NCI-H82 treated with DMSO at 0.1 percent for 48 hours (cell line): Measurements from ENCODE around the gene MAT2A.
"Not testable (repeated sequence)": the region's sequence is repeated elsewhere in the genome, so short reads cannot be mapped to it uniquely, and the experiment has no call there.

Experiments
- DNase-seq: peaks from one replicate; lab custom pipeline; 2025; ENCODE audit not compliant: unreplicated experiment; lab: John Stamatoyannopoulos, UW

The MAT2A gene

DNA sequence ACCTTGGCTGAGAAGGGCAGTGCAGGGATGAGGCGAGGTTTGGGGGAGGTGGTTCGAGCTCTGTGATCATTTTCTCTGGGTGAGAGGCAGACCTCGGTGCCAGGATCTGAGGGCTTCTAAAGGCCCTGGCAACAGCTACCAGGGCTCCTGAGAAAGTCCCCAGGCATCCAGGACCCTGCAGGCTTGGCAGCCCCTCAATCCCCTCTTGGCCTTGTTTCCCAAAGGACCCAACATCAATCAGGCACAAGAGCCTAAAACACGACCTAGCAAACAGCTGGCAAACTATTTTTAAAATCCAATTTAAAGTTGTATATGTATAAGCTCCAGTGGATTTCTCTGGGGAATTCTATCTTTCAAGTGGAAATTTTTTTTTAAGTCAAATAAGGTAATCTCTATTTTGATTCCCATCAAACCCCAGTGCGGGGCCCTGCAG lies 15.0 kb upstream of the MAT2A start:
- DNase-seq, result peak; percentile 82

DNA sequence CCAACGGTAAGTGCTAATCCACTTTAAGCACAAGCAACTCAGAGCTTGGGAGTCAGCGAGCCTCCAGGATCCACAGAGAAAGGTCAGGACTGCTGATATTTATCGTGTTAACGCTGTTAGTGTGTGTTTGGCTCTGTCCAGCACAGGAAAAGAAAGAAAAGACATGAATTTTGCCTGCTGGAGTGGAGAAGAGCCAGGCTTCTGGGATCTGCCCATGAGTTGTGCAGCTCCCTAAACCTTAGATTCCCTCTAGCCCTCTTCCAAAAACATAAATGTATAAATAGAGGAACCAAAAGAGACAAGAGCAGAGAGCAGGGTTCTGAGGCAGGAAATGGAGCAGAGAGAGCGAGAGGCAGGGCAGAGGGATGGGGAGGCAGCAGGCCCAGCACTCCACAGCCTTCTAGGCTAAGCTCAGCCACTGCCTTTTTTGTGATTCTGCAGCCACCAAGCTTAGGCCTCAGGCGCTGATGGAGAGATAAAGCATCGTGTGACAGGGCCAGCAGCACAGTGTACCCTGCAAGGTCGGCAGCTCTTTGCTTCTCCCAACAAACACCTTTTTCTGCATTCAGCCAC lies 14.5 kb upstream of the MAT2A start:
- peak; percentile 34 for DNase-seq

DNA sequence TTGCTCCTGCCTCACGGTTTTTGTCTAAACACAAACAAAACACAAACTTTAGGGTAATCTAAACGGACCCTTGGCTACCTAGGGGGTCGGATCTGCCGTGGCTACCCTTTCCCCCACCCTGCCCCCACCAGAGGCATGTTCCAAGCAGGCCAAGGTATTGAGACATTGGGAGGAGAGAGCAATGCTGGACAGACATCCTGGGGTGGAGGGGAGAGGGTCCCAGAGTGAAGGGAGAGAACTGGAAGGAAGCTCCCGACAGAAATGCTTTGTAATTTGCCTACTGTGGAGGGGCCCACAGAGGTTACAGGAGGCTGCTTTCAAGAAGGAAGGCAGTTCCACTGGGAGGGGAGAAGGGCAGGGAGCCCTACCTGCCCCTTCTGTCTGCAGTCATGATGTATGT lies 13.9 kb upstream of the MAT2A start:
- no peak for DNase-seq

DNA sequence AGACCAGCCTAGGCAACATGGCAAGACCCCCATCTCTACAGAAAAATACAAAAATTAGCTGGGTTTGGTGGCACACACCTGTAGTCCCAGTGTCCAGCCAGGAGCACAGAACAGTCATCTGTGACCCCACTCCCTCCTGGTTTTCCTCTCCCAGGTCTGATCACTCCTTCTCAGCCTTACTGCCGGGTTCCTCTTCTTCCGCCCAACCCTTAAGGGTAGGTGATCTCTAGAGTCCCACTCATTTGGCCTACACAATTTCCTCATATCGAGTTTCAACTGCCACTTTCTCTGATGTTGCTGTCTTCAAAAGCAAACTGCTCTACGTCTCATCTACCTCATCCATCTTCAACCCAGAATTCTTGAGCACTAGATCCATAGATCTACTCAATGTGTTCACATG lies 13.4 kb upstream of the MAT2A start:
- no peak for DNase-seq

DNA sequence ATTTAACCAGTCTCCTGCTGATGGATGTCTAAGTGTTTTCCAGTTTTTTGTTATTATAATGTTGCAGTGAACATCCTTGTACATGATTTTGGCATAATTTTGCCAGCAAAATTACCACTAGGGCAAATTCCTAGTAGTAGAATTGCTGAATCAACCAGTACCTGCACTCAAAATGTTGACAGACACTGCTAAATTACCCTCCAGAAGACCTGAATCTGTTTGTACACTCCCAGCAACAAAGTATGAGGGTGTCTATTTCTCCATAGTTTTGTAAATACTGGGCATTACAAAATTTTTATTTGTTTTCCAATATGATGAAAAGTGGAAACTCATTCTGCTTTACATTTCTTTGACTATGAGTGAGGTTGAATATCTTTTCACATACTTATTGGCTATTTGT lies 11.2 kb upstream of the MAT2A start:
- no peak for DNase-seq

DNA sequence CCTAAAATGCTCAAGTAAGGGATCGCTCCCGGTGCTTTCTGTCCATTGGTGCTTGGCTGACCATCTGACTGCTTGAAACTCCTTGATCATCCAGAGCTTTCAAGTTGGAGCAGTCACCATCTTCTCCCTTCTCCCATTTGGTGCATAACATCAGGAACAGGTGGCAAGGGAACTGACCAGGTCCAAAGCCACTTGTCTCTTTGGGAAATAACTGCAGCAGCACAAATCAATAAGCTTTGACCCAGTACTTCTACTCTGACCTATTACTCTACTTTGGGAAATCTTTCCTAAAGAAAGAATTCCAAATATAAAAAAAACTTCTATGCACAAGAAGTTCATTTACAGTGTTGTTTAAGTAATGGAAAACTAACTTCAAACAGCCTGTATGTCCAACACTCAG lies 10.6 kb upstream of the MAT2A start:
- DNase-seq, result no peak

DNA sequence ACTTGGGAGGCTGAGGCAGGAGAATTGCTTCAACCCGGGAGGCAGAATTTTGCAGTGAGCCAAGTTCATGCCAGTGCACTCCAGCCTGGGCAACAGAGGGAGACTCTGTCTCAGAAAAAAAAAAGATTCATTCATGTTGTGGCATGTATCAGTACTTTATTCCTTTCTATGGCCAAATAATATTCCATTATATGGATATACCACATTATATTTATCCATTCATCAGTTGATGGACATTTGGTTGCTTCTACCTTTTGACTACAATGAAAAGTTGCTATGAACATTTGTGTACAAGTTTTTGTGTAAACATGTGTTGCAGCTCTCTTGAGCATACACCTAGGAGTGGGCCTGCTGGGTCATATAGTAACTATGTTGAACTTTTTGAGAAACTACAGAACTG lies 9.2 kb upstream of the MAT2A start:
- DNase-seq, result no peak

DNA sequence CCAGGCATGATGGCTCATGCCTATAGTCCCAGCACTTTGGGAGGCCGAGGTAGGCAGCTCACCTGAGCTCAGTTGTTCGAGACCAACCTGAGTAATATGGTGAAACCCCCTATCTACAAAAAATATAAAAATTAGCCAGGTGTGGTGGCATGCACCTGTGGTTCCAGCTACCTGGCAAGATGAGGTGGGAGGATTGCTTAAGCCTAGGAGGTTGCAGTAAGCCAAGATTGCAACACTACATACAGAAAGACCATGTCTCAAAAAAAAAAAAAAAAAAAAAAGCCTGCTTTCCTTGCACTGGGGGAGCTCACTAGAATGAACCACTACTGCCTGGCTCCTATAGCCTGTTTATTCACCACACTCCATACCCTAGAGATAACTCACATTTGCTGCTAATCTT lies 7.4 kb upstream of the MAT2A start:
- DNase-seq, result no peak

DNA sequence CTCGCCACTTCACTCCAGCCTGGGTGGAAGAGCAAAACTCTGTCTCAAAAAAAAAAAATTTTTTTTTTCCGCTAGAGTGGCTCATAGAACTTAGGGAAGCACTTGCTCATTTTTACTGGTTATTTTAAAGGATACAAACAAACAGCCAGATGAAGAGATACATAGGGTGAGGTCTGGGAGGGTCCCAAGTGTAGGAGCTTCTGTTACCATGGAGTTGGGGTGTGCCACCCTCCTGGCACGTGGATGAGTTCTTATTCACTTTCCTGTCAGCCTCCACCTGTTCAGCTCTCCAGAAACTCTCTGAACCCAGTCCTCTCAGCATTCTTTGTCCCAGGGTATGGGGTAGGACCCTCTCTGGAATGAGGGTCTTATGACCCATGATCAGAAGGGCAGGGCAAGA lies 4.9 kb upstream of the MAT2A start:
- DNase-seq, result no peak

DNA sequence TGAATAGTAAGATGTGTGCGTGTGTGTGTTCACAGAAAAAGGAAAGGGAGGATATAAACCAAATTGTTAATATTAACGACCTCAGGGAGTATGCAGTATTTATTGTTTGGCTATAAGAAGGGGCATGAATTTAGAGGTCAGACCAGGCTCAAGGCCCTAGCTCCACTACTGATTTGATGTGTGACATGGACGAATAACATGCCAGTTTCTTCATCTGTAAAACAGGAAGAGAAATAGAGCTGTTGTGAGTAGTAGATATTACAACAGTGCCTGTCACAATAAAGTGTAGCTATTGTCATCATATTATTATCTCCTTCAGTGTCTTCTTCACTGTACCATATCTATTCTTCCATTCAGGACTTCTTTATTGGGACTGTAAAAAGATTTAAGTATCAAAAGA lies 4.1 kb upstream of the MAT2A start:
- DNase-seq, result no peak

DNA sequence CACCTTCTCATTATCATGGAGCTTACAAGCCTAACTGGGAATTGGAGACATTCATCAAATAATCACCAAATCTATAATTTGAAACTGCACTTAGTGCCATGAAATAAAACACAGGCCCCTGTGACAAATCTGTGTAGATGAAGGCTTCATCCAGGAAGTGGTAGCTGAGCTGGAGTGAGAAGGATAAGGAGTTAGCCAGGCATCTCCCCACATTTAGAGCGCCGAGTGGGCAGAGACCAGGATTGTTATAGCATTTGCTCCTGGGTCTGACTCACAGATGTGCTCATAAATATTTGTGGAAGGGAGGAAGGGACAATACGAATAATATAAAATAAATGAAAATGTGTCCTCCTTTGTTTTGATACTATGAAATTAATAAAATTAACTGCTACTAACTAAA lies 2.5 kb upstream of the MAT2A start:
- DNase-seq, result no peak

DNA sequence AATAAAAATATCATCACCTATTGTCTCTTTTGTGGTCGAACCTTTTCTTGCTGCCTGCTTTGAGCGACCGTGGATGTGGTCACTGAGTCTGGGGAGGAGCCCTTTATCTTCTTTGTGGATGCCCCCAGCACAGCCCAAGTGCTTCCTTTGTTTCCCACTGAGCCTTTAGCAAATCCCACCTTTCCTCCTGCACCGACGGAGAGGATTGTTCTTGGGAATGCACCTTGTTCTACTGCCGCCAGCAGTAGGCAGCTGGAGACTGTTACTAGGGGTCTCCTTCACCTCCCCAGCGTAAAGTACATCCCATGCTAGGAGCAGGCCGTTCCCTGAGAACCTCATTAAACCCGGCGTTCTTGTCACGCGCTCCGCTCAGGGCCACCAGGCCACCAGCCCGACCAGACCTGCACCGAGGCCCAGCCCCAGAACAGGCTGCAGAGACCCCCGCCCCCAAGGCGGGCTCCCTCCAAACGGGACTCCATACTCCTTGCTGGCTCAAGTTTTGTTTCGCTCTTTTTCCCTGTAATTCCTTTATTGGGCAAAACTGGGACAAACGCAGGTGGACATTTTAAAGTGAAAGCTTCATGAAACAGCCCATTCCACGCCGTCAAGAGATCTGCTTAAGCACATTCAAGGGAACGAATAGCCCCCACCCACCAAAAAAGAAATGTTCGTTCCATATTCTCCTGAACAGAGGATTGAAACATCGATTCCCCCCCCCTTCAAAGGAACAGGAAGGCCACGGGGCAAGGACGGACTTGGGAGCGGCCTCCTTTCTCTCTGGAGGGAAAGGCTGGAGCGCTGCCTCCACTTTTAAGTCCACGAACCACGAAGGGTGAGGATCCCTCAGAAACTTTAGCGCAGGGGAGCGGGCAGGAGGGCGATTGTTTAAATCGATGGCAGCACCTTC lies 1.1 kb upstream of the MAT2A start:
- peak; percentile 73 for DNase-seq

DNA sequence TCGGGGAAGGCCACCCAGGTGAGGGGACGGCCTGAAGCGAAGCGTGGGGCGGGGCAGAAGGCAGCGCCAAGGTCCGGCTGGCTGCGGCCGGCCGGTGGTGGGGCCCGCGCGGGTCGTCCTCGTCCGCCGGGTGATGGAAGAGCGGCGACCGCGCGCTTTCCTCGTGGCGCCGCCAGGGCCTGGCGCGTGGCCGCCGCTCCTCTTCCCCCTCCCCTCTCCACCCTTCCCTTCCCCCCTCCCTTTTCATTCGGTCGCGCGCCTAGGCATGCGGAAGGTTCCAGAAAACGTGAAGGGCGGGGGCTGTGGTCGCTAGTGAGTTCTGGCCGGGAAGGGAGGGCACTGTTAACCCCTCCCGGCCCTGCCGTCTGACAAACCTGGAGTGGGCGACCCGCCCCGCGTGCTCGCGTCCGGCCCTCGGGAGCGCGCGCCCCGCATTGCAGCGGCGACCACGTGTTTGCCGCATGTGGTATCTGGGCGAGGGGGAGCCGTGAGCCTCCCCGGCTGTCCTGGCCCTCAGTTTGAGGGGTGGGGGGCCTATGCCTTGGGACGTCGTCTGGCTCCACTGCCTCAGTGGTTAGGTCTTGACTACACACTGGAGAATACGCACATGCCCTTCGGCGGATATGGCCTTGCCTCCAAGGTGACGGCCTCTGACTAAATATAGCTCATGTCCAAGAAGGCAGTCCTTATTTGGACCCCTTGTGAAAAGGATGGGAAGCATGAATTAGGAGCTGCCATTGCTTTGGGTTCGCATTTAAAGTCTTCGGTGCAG lies 579 bp downstream of the MAT2A start:
- no peak for DNase-seq

DNA sequence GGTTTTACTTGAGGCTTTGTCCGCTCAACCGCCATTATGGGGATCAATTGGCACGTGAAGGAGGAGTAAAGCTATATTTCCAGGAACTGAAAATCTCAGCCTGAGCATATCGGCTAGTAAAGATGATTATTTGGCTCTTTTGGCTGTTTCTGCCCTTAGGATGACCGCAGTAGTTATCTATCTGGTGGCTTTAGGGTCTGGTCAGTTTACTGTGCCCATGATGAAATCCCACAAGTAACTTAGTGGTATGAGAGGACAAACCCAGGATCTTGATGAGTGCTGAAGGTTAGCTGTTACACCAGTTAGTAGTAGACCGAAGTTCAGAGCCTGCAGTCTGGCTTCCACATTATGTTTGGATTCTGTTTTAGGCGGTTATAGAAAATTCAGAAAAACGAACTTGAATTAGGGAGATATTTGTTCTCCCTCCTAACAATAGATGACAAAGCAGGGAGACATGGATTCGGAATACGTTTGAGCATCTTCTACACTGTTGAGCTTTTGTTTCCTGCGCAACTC lies 1.2 kb downstream of the MAT2A start:
- no peak for DNase-seq

DNA sequence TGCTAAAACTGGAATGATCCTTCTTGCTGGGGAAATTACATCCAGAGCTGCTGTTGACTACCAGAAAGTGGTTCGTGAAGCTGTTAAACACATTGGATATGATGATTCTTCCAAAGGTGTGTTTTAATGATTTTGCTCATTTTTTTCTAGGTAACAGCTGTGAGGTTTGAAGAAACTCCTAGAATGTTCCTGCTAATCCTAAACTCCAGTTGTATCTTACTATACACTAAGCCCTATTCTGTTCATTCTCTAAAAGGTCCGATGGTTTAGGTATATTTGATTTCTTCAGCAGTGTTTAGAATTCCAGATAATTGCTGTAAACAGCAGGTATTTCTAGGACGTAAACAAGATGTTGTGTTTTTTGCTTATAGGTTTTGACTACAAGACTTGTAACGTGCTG lies 2.3 kb downstream of the MAT2A start:
- no peak for DNase-seq

DNA sequence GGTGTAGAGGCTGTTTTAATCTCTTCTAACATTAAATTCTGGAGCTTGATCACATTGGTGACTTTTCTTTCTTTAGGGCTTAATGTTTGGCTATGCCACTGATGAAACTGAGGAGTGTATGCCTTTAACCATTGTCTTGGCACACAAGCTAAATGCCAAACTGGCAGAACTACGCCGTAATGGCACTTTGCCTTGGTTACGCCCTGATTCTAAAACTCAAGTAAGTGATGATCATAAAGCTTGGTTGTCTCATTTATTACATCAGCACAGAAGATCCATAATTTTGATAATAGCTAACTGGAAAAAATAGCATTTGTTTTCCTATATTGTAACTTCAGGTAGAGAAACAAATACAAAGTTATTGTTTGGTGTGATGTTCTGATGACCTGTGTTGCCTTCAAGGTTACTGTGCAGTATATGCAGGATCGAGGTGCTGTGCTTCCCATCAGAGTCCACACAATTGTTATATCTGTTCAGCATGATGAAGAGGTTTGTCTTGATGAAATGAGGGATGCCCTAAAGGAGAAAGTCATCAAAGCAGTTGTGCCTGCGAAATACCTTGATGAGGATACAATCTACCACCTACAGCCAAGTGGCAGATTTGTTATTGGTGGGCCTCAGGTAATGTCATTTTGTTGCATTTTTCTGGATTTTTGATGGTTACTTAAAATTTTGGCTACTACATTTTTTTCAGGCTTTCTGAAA lies 2.9 kb downstream of the MAT2A start:
- no peak for DNase-seq

DNA sequence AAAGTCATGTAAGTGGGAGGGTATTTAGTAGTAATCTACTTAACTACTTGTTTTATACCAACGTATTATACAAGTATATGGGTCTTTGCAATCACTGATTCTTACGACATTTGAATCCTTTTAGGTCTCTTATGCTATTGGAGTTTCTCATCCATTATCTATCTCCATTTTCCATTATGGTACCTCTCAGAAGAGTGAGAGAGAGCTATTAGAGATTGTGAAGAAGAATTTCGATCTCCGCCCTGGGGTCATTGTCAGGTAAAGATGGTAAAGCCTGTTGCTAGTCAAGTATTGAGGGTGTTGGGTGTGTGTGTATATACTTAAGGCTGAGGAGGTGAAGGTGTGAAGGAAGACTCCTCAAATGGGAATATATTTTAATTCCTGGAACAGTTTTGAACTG lies 3.8 kb downstream of the MAT2A start:
- no peak for DNase-seq

DNA sequence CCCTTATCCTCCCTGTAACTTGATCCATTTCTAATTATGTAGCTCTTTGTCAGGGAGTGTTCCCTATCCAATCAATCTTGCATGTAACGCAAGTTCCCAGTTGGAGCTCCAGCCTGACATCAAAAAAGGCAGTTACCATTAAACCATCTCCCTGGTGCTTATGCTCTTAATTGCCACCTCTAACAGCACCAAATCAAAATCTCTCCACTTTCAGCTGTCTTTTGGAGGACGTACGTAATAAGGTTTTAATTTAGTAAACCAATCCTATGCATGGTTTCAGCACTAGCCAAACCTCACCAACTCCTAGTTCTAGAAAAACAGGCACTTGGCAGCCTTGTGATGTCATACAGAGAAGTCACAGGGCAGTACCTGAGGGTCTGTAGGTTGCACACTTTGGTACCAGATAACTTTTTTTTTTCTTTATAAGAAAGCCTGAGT lies 5.3 kb downstream of the MAT2A start:
- not testable (repeated sequence) for DNase-seq

DNA sequence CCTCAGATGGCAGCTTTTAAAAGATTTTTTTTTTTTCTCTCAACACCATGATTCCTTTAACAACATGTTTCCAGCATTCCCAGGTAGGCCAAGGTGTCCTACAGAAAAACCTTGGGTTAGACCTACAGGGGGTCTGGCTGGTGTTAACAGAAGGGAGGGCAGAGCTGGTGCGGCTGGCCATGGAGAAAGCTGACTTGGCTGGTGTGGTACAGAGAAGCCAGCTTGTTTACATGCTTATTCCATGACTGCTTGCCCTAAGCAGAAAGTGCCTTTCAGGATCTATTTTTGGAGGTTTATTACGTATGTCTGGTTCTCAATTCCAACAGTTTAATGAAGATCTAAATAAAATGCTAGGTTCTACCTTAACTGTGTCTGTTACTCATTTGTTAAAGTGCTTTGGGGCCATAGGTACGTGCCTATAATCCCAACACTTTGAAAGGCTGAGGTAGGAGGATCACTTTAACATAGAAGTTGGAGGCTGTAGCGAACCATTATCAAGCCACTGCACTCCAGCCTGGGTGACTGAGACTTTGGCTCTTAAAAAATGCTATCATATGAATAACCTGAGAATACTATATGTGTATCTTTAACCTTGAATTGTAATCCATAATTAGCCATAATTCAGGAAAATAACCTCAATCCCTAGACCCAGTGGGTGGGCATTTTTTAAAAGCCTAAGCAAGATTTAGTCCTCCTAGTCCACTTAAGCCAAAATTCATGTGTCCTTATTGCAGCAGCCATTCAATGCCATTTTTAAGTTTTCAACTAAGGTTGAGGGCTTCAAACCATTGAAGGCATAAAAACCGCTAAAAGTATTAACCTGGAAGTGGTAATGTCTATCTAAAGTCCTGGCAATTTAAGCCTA lies 6.2 kb downstream of the MAT2A start:
- DNase-seq, result not testable (repeated sequence)

DNA sequence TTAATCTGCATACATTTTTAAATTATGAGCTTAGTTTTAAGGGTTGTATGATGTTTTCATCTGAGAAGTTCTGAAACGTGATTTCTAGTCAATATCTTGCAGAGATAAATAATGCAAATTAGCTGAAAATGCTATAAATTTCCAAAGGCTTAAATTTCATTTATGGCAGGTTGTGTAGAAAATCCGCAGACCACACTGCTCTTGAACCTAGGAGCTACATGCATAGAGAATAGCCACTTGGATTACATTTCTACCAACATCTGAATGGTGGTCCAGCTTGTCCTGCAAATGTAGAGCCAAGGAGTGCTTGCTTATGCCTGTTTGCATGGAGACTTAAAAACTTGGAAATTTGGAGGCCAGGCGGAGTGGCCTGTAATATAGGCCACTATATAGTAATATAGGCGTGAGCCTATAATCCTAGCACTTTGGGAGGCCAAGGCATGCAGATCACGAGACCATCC lies 6.8 kb downstream of the MAT2A start:
- DNase-seq, result peak; percentile 38
